K562 (cell line): ENCODE results near the gene SNCB.

Source experiments
- CTCF ChIP-seq, 3 experiments: IDR thresholded peaks in 2 of 3; conservative IDR thresholded peaks in 1 of 3; 2 replicates each; pipeline ENCODE4 v1.5.1; 2011 to 2012; ENCODE audit warnings: low read length in 3 of 3, mild to moderate bottlenecking in 3 of 3, control low read depth in 2 of 3, improper control_type of control experiment in 1 of 3, inconsistent platforms in 1 of 3, low read depth in 1 of 3, mixed read lengths in 1 of 3, moderate library complexity in 1 of 3; ENCODE audit not compliant: insufficient read depth in 2 of 3
- HOMEZ ChIP-seq: fragments of 250-450 bp; sonication (Bioruptor Pico); IDR thresholded peaks from 2 replicates; pipeline ENCODE4 v1.4.0; 2020; ENCODE audit warnings: mild to moderate bottlenecking, moderate library complexity
- NR2C1 ChIP-seq, 2 experiments: fragments of 450-650 bp; IDR thresholded peaks; 2 replicates each; pipeline ENCODE4 v1.6.1; 2017; ENCODE audit warnings: mild to moderate bottlenecking in 2 of 2, antibody characterized with exemption in 1 of 2, inconsistent platforms in 1 of 2, missing compliant biosample characterization in 1 of 2, missing genetic modification characterization in 1 of 2
- POLR2A ChIP-seq: fragments of 450-650 bp; conservative IDR thresholded peaks from 2 replicates; pipeline ENCODE4 v1.6.1; 2016
- REST ChIP-seq, 2 experiments: fragments of 450-650 bp; formaldehyde crosslinking in 1 of 2; IDR thresholded peaks; 2 replicates each; pipeline versions ENCODE4 v1.4.0 to v1.6.1; 2014 to 2020; ENCODE audit warnings: mild to moderate bottlenecking in 2 of 2, borderline replicate concordance in 1 of 2, low read depth in 1 of 2
- SNRNP70 ChIP-seq: fragments of 200-400 bp; formaldehyde crosslinking; optimal IDR thresholded peaks from 2 replicates; pipeline ENCODE3; 2017; ENCODE audit warnings: low read depth, low read length
- THRA ChIP-seq: fragments of 450-650 bp; IDR thresholded peaks from 2 replicates; pipeline ENCODE4 v1.6.1; 2017; ENCODE audit warnings: mild to moderate bottlenecking, moderate library complexity
- ZHX1 ChIP-seq: fragments of 150-350 bp; conservative IDR thresholded peaks from 2 replicates; pipeline ENCODE4 v1.6.1; 2014; ENCODE audit warnings: low read length

GRCh38 chr5:176674799-176675198 lies 44.5 kb upstream of the SNCB start:
- TF ChIP-seq REST (IDR thresholded peaks at IDR 0.05; ENCODE audit: borderline replicate concordance) (no peak), REST (CRISPR knock-in tag; IDR thresholded peaks at IDR 0.05; ENCODE audit: low read depth) (no peak), NR2C1 (IDR thresholded peaks at IDR 0.05) (no peak), NR2C1 (tag; IDR thresholded peaks at IDR 0.05) (no peak), POLR2A (no peak), ZHX1 (no peak), HOMEZ (CRISPR knock-in tag) (no peak), CTCF (IDR thresholded peaks at IDR 0.05 in 2 of 3, conservative IDR thresholded peaks at IDR 0.05 in 1 of 3; ENCODE audit: insufficient read depth in 2 of 3, low read depth in 1 of 3, low read length in 3 of 3) (no peak), SNRNP70 (no peak), THRA (no peak)
